Fibroblast of lung (primary cell): ENCODE measurements around the gene HEXIM1. TPM values are rescaled to one million over a fixed set of nuclear protein-coding genes. Genes with fewer than 3 reads are reported as not detected.

Experiments used
- DNase-seq, 2 donors: peaks; one replicate each; pipeline versions ENCODE4 v3.0.0 to v3.0.0-alpha.2; 2010; ENCODE audit warnings: low read depth in 2 of 2
- H2AFZ ChIP-seq: 2 replicates; pipeline ENCODE4 v1.5.1; 2012; ENCODE audit warnings: low read length, control low read depth, inconsistent platforms
- H3K27ac ChIP-seq: 2 replicates; pipeline ENCODE4 v1.5.1; 2011; ENCODE audit warnings: low read length, control low read depth; ENCODE audit not compliant: insufficient read depth
- H3K27me3 ChIP-seq: 2 replicates; pipeline ENCODE4 v1.5.1; 2011; ENCODE audit warnings: mild to moderate bottlenecking, low read length; ENCODE audit not compliant: control insufficient read depth, insufficient read depth
- H3K36me3 ChIP-seq: 2 replicates; pipeline ENCODE4 v1.5.1; 2011; ENCODE audit warnings: low read length; ENCODE audit not compliant: control insufficient read depth, insufficient read depth
- H3K4me1 ChIP-seq: 2 replicates; pipeline ENCODE4 v1.5.1; 2011; ENCODE audit warnings: low read length; ENCODE audit not compliant: control insufficient read depth, insufficient read depth; ENCODE audit errors: extremely low read depth
- H3K4me2 ChIP-seq: 2 replicates; pipeline ENCODE4 v1.5.1; 2011; ENCODE audit warnings: low read length, control low read depth; ENCODE audit not compliant: insufficient read depth; ENCODE audit errors: extremely low read depth
- H3K4me3 ChIP-seq, 4 experiments: fragments of 200-600 bp in 1 of 4; sonication (generic) in 1 of 4; replicated peaks in 1 of 4; 2 replicates each; pipeline ENCODE4 v1.5.1; 2011 to 2016; ENCODE audit warnings: low read length in 4 of 4, low read depth in 3 of 4, mild to moderate bottlenecking in 3 of 4, control low read depth in 2 of 4, inconsistent platforms in 1 of 4, mixed read lengths in 1 of 4; ENCODE audit not compliant: insufficient read depth in 1 of 4; ENCODE audit errors: control extremely low read depth in 1 of 4
- H3K79me2 ChIP-seq: 2 replicates; pipeline ENCODE4 v1.5.1; 2012; ENCODE audit warnings: mild to moderate bottlenecking, low read length, inconsistent platforms; ENCODE audit not compliant: control insufficient read depth, insufficient read depth
- H3K9ac ChIP-seq: 2 replicates; pipeline ENCODE4 v1.5.1; 2011; ENCODE audit warnings: mild to moderate bottlenecking, low read length, control low read depth; ENCODE audit not compliant: insufficient read depth
- H3K9me3 ChIP-seq: 2 replicates; pipeline ENCODE4 v1.5.1; 2012; ENCODE audit warnings: low read depth, low read length; ENCODE audit not compliant: control insufficient read depth, insufficient read depth
- H4K20me1 ChIP-seq: 2 replicates; pipeline ENCODE4 v1.5.1; 2011; ENCODE audit warnings: low read length; ENCODE audit not compliant: control insufficient read depth, insufficient read depth; ENCODE audit errors: extremely low read depth
- EZH2 ChIP-seq: IDR thresholded peaks from 2 replicates; pipeline ENCODE4 v1.5.1; 2012; ENCODE audit warnings: low read length, control low read depth, mild to moderate bottlenecking; ENCODE audit errors: missing control alignments
- polyA plus RNA-seq, 2 donors: library from polyadenylated mRNA; depleted of rRNA in 1 of 2; stranded (reverse) in 1 of 2; unstranded in 1 of 2; fragments of >200 nt; gene quantifications; 2 replicates each; pipeline ENCODE4 v1.2.1, GENCODE V29; 2011 to 2012; ENCODE audit warnings: missing spikeins in 1 of 2
- total RNA-seq: library from RNA; depleted of rRNA; stranded (reverse); fragments of >200 nt; gene quantifications from 2 replicates; pipeline ENCODE4 v1.2.1, GENCODE V29; 2014
- TF ChIP-seq, protein P1 (sequence below), 2 donors: IDR thresholded peaks in 1 of 2; conservative IDR thresholded peaks in 1 of 2; 1 replicate in 1 of 2; 2 replicates in 1 of 2; pipeline ENCODE4 v1.5.1; 2011 to 2012; ENCODE audit warnings: low read length in 2 of 2, control low read depth in 1 of 2, inconsistent platforms in 1 of 2, low read depth in 1 of 2, mild to moderate bottlenecking in 1 of 2

The HEXIM1 gene
- total and polyA plus RNA-seq, 2 donors (not counting 1 experiment from before 2014, with no cell fraction given), result 9.9 to 11.7 TPM

DNA sequence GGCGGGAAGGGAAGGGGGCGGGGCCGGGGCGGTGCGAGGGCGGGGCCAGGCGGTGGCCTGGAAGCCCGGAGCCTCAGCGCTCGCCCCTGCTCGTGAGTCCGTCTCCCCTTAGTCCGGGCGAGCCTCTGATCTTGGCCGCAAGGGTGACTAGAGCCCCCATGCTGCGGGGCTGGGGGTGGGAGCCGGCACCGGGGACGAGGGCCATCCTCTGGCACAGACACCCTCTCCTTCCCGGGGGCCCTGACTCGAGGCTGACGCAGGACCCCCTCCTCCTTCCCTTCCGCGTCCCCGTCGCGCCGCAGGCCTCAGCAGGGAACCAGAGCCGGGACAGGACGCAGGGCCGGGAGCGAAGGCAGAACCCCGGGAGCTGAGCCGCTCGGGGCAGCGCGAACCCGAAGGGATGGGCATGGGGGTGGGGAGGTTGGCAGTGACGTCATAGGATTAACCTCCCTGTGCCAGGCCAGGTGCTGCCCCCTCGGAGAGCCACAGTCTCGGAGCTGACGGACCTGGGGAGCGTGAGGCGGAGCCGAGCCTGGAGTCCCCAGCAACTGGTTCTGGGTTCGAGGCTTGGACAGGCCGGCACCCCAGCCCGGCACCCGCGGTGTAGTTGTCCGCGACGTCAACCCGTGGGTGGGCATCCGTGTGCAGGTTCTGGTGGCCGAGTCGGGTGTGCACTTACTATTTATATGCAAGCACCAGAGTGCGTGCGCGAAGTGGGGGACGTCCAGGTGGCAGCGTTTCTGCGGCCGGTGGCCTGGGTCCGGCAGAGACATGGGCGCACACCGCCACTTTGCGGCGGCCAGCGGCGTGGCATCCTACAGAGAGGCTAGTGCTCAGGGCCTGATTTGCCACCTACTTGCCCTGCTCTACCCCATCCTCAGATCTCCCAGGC, 15.5 kb upstream of the HEXIM1 start:
- Histone ChIP-seq H4K20me1 (no peaks in the 10 kb centered on the region), H3K9ac (peak overlapping the region; percentile 78), H3K36me3 (peaks cover 2% of the 10 kb centered on the region), H3K79me2 (peaks cover 15% of the 10 kb centered on the region), H3K4me1 (peaks cover 17% of the 10 kb centered on the region), H3K4me2 (peak overlapping the region; percentile 99), H3K4me3 (peak overlapping the region; percentile 70 to 96 (median 76)), H3K9me3 (no peaks in the 10 kb centered on the region), H3K27me3 (no peaks in the 10 kb centered on the region), H3K27ac (peak overlapping the region; percentile 90), H2AFZ (peak overlapping the region; percentile 90)
- DNase-seq, result peak; percentile 73 to 74
- TF ChIP-seq EZH2, result no peak
- TF ChIP-seq, protein P1, sequence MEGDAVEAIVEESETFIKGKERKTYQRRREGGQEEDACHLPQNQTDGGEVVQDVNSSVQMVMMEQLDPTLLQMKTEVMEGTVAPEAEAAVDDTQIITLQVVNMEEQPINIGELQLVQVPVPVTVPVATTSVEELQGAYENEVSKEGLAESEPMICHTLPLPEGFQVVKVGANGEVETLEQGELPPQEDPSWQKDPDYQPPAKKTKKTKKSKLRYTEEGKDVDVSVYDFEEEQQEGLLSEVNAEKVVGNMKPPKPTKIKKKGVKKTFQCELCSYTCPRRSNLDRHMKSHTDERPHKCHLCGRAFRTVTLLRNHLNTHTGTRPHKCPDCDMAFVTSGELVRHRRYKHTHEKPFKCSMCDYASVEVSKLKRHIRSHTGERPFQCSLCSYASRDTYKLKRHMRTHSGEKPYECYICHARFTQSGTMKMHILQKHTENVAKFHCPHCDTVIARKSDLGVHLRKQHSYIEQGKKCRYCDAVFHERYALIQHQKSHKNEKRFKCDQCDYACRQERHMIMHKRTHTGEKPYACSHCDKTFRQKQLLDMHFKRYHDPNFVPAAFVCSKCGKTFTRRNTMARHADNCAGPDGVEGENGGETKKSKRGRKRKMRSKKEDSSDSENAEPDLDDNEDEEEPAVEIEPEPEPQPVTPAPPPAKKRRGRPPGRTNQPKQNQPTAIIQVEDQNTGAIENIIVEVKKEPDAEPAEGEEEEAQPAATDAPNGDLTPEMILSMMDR (conservative IDR thresholded peaks at IDR 0.05 in 1 of 2, IDR thresholded peaks at IDR 0.05 in 1 of 2; ENCODE audit: low read depth in 1 of 2, low read length in 2 of 2), result peak; percentile 65 to 86

DNA sequence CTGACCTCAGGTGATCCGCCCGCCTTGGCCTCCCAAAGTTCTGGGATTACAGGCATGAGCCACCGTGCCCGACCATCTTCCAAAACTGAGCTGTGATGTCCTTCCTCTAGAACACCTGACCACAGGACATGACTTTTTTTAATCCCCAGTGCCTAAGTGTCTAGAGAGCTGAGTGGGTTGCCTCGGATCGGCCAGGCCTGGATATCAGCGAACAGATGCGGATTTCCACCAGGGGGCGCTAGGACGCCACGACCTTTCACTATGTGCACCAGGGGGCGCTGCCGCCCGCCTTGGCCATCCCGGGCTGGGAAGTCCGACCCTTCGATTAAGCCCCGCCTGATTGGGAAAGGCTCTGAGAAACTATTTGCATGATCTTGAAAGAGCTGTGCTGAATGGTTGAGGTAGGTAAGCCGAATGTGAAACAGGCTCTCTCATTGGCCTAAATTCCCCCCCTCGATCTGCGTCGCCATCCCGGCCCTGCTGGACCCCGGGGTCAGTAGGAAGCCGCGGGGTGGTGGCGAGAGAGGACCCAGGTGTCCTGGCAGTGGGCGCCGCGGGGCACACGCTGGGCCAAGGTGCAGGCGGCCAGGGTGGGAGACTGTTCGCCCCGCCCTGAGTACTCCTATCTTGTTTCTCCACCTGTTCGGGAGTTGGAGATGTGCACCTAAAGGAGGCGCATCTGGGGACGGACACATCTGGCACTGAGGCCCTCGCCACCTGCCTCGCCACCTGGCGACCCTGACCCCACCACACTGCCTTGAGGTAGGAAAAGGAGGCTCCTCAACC, 12.9 kb upstream of the HEXIM1 start, which contains the start of gene ACBD4:
Gene ACBD4, plus strand, starts transcription at position 496 of the 786 bp plus-strand sequence. CDS start 458 bp downstream, outside the sequence.
- Histone ChIP-seq H3K27ac (peak within 1 kb of the TSS; percentile 87), H3K36me3 (peaks cover 2% of the 10 kb centered on the region), H4K20me1 (no peaks in the 10 kb centered on the region), H3K4me2 (peak within 1 kb of the TSS; percentile 96), H3K9ac (peak within 1 kb of the TSS; percentile 67), H3K27me3 (no peaks in the 10 kb centered on the region), H3K79me2 (peaks cover 12% of the 10 kb centered on the region), H3K4me1 (peaks cover 11% of the 10 kb centered on the region), H3K4me3 (peak within 1 kb of the TSS; percentile 73 to 83 (median 82)), H2AFZ (peak within 1 kb of the TSS; percentile 88), H3K9me3 (no peaks in the 10 kb centered on the region)
- TF ChIP-seq, protein P1 (conservative IDR thresholded peaks at IDR 0.05 in 1 of 2, IDR thresholded peaks at IDR 0.05 in 1 of 2; ENCODE audit: low read depth in 1 of 2, low read length in 2 of 2), result peak; percentile 100
- TF ChIP-seq EZH2, result no peak
- DNase-seq, result peak; percentile 92 to 98
